Keratinocyte (primary cell): Measurements from ENCODE around the gene ELF1. TPM values are rescaled to one million over a fixed set of nuclear protein-coding genes. Genes with fewer than 3 reads are reported as not detected.
"Not testable (repeated sequence)": the region's sequence is repeated elsewhere in the genome, so short reads cannot be mapped to it uniquely, and the experiment has no call there.

ENCODE experiments used
- DNase-seq: peaks from one replicate; pipeline ENCODE4 v3.0.0-alpha.2; 2011; ENCODE audit warnings: low read depth, missing footprints, low spot score
- FAIRE-seq: peaks from 2 replicates; lab custom pipeline; 2011; peaks lifted over from hg19 to GRCh38; lab: Jason Lieb, UNC
- H2AFZ ChIP-seq: 2 replicates; pipeline ENCODE4 v1.6.0; 2012; ENCODE audit warnings: low read length, control low read depth, inconsistent platforms; ENCODE audit not compliant: control insufficient read depth
- H3K27ac ChIP-seq: 2 replicates; pipeline ENCODE4 v1.5.1; 2011; ENCODE audit warnings: low read length; ENCODE audit not compliant: control insufficient read depth, insufficient read depth
- H3K27me3 ChIP-seq: 3 replicates; pipeline ENCODE4 v1.6.0; 2011; ENCODE audit warnings: low read length; ENCODE audit not compliant: control insufficient read depth, insufficient read depth; ENCODE audit errors: extremely low read depth
- H3K36me3 ChIP-seq, 2 experiments: 2 replicates in 1 of 2; 3 replicates in 1 of 2; pipeline ENCODE4 v1.5.1; 2011; ENCODE audit warnings: low read length in 2 of 2, mild to moderate bottlenecking in 1 of 2; ENCODE audit not compliant: control insufficient read depth in 2 of 2, insufficient read depth in 2 of 2; ENCODE audit errors: extremely low read depth in 1 of 2
- H3K4me1 ChIP-seq: 3 replicates; pipeline ENCODE4 v1.5.1; 2011; ENCODE audit warnings: low read length; ENCODE audit not compliant: control insufficient read depth, insufficient read depth; ENCODE audit errors: extremely low read depth
- H3K4me2 ChIP-seq: 3 replicates; pipeline ENCODE4 v1.6.0; 2011; ENCODE audit warnings: low read depth, low read length; ENCODE audit not compliant: control insufficient read depth, insufficient read depth; ENCODE audit errors: extremely low read depth
- H3K4me3 ChIP-seq, 3 experiments: fragments of 200-600 bp in 1 of 3; sonication (generic) in 1 of 3; 2 replicates in 2 of 3; 3 replicates in 1 of 3; pipeline ENCODE4 v1.5.1; 2011 to 2016; ENCODE audit warnings: low read length in 3 of 3, mild to moderate bottlenecking in 3 of 3, control low read depth in 2 of 3, inconsistent platforms in 1 of 3, low read depth in 1 of 3, mixed read lengths in 1 of 3, mixed run types in 1 of 3, moderate library complexity in 1 of 3; ENCODE audit not compliant: control insufficient read depth in 2 of 3, insufficient read depth in 2 of 3; ENCODE audit errors: extremely low read depth in 1 of 3
- H3K79me2 ChIP-seq: 2 replicates; pipeline ENCODE4 v1.6.0; 2012; ENCODE audit warnings: low read length; ENCODE audit not compliant: control insufficient read depth, insufficient read depth
- H3K9ac ChIP-seq: 3 replicates; pipeline ENCODE4 v1.6.0; 2011; ENCODE audit warnings: low read length; ENCODE audit not compliant: control insufficient read depth, insufficient read depth; ENCODE audit errors: extremely low read depth
- H3K9me1 ChIP-seq: 3 replicates; pipeline ENCODE4 v1.6.0; 2011; ENCODE audit warnings: low read length; ENCODE audit not compliant: control insufficient read depth, insufficient read depth; ENCODE audit errors: extremely low read depth
- H3K9me3 ChIP-seq: 2 replicates; pipeline ENCODE4 v1.5.1; 2012; ENCODE audit warnings: low read depth, low read length; ENCODE audit not compliant: control insufficient read depth
- H4K20me1 ChIP-seq: 3 replicates; pipeline ENCODE4 v1.6.0; 2011; ENCODE audit warnings: low read length; ENCODE audit not compliant: control insufficient read depth, insufficient read depth; ENCODE audit errors: extremely low read depth
- CTCF ChIP-seq, 3 experiments: IDR thresholded peaks in 1 of 3; conservative IDR thresholded peaks in 1 of 3; optimal IDR thresholded peaks in 1 of 3; 2 replicates in 2 of 3; 3 replicates in 1 of 3; pipeline versions ENCODE3 to v1.5.1; 2011; ENCODE audit warnings: low read length in 3 of 3, mild to moderate bottlenecking in 3 of 3, moderate library complexity in 2 of 3, control low read depth in 1 of 3, inconsistent platforms in 1 of 3; ENCODE audit not compliant: insufficient read depth in 2 of 3; ENCODE audit errors: extremely low read depth in 1 of 3
- EZH2 ChIP-seq: IDR thresholded peaks from one replicate; pipeline ENCODE4 v1.6.1; 2012; ENCODE audit warnings: inconsistent platforms, mild to moderate bottlenecking, low read length, moderate library complexity
- dilution Hi-C: fragments of 300-500 bp; cut with MboI; formaldehyde crosslinking; loops from one replicate; pipeline ENCODE4 v1.7.0; 2020; ENCODE audit warnings: low sequenced_read_pairs; ENCODE audit not compliant: extremely low pct_ligation_motif_present
- polyA plus RNA-seq, 5 experiments: library from polyadenylated mRNA; depleted of rRNA in 3 of 5; stranded (reverse) in 3 of 5; stranded (forward) in 1 of 5; unstranded in 1 of 5; fragments of >200 nt; gene quantifications; 1 replicate in 1 of 5; 2 replicates in 3 of 5; 3 replicates in 1 of 5; pipeline versions ENCODE4 v1.2.1 to v1.2.3, GENCODE V29; 2011 to 2012; ENCODE audit warnings: missing spikeins in 2 of 5, low read depth in 1 of 5, low replicate concordance in 1 of 5

ELF1 gene
- polyA plus RNA-seq, 1 donor (not counting 4 experiments of a cell fraction or from before 2014, with no cell fraction given), result 57.6 TPM

GRCh38 chr13:40910324-40911050 lies 108.6 kb downstream of the ELF1 start:
- H3K4me2 ChIP-seq, result no peak overlapping the region
- H3K79me2 ChIP-seq, result no peaks in the 10 kb centered on the region
- FAIRE-seq, result peak; percentile 57
- H3K9ac ChIP-seq, result no peak overlapping the region
- TF ChIP-seq CTCF (optimal IDR thresholded peaks at IDR 0.05 in 1 of 3, IDR thresholded peaks at IDR 0.05 in 1 of 3, conservative IDR thresholded peaks at IDR 0.05 in 1 of 3; ENCODE audit: extremely low read depth in 1 of 3, insufficient read depth in 2 of 3, low read length in 3 of 3) (no peak), EZH2 (no peak)
- H3K9me1 ChIP-seq, result no peaks in the 10 kb centered on the region
- H2AFZ ChIP-seq, result no peak overlapping the region
- no peaks in the 10 kb centered on the region for H3K36me3 ChIP-seq
- no peak overlapping the region for H3K4me3 ChIP-seq
- no peaks in the 10 kb centered on the region for H3K9me3 ChIP-seq
- H3K27me3 ChIP-seq, result no peaks in the 10 kb centered on the region
- H4K20me1 ChIP-seq, result no peaks in the 10 kb centered on the region
- H3K4me1 ChIP-seq, result peaks cover 6% of the 10 kb centered on the region
- no peak overlapping the region for H3K27ac ChIP-seq
- no peak for DNase-seq
- dilution Hi-C loops, result no loop called here

GRCh38 chr13:40909541-40910200 lies 109.4 kb downstream of the ELF1 start:
- H2AFZ ChIP-seq, H3K9me1 ChIP-seq, H3K79me2 ChIP-seq, H3K9me3 ChIP-seq, H3K4me1 ChIP-seq, H3K4me3 ChIP-seq, DNase-seq, H3K27me3 ChIP-seq, H4K20me1 ChIP-seq, H3K9ac ChIP-seq, FAIRE-seq, H3K4me2 ChIP-seq, dilution Hi-C loops, H3K36me3 ChIP-seq, H3K27ac ChIP-seq: not testable (repeated sequence)
